ENCODE measurements around the gene SELE.
"Not testable (repeated sequence)": the region's sequence is repeated elsewhere in the genome, so short reads cannot be mapped to it uniquely, and the experiment has no call there.

Gene SELE

GRCh38 chr1:169683661-169684060 lies 50.2 kb downstream of the SELE start:
- in situ Hi-C loops (cut with MboI; ENCODE audit: low sequenced_read_pairs): no loop called here

GRCh38 chr1:169683168-169683567 lies 50.7 kb downstream of the SELE start:
- in situ Hi-C loops (cut with MboI; ENCODE audit: low sequenced_read_pairs): not testable (repeated sequence)

GRCh38 chr1:169682071-169682470 lies 51.8 kb downstream of the SELE start:
- in situ Hi-C loops (cut with MboI; ENCODE audit: low sequenced_read_pairs): no loop called here

- in situ Hi-C loops (cut with MboI; ENCODE audit: low sequenced_read_pairs): no loop called here
Observed at GRCh38 chr1:169681140-169681539, 52.7 kb downstream of the SELE start.

GRCh38 chr1:169680377-169681019 lies 53.4 kb downstream of the SELE start:
- in situ Hi-C loops (cut with MboI; ENCODE audit: low sequenced_read_pairs): no loop called here

- in situ Hi-C loops (cut with MboI; ENCODE audit: low sequenced_read_pairs): no loop called here
Observed at GRCh38 chr1:169679692-169680091, 54.2 kb downstream of the SELE start.

- in situ Hi-C loops (cut with MboI; ENCODE audit: low sequenced_read_pairs): no loop called here
Observed at GRCh38 chr1:169676001-169676400, 57.9 kb downstream of the SELE start.

Data from HL-60/S4 (cell line).